ENCODE measurements around the gene LMBRD1.
"Not testable (repeated sequence)": the region's sequence is repeated elsewhere in the genome, so short reads cannot be mapped to it uniquely, and the experiment has no call there.

Gene LMBRD1

GRCh38 chr6:69732640-69733039 lies 64.2 kb downstream of the LMBRD1 start:
- DNase-seq = no peak

DNA sequence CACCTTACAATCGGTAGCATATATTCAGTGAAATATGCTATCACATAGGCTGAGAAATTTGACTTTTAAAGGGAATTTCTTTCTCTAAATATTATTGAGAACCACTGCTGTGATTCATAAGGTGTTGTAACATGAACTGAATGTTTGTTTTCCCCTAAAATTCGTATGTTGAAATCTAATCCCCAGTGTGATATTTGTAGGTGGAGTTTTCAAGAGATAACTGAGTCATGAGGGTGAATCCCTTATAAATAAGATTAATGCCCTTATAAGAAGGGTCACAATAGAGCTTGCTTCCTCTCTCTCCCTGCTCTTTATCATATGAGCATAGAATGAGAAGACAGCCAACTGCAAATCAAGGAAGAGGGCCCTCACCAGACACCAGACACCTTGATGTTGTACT lies 64.8 kb downstream of the LMBRD1 start:
- DNase-seq = no peak

DNA sequence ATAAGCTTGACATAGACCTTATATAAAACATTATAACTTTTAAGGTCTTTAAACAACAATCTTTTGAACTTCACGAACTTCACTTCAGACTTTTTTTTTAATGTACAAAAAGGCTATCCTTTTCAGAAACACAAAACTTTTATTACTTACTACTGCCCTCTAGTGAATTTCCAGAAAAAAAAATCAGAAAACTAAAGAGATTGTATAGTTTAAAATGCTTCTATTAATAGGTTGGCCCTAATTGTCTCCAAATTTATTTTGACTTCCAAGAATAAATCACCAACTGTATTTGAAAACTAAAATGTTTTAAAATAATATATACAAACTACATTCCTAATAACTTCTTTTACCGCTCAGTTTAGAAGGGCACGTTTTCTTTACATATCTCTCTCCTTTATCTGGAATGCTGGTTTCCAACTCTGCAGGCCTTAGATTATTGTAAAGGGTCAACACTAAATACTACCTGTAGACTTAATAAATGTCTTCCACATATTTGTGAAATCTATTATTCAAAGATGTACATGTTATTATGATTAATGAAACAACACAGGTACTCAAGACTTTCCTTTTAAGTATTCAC lies 66.8 kb downstream of the LMBRD1 start:
- DNase-seq = peak; percentile 12

DNA sequence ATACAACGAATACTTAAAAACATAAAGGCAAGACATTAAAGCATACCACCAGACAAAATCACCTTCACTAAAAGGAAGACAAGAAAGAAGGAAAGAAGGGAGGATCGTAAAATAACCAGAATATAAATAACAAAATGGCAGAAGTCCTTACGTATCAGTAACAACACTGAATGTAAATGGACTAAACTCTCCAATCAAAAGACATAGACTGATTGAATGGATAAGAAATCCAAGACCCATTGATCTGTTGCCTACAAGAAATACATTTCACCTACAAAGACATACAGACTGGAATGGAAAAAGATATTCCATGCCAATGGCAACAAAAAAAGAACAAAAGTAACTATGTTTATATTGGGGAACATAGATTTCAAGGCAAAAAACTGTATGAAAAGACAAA lies 74.1 kb downstream of the LMBRD1 start:
- DNase-seq = no peak

DNA sequence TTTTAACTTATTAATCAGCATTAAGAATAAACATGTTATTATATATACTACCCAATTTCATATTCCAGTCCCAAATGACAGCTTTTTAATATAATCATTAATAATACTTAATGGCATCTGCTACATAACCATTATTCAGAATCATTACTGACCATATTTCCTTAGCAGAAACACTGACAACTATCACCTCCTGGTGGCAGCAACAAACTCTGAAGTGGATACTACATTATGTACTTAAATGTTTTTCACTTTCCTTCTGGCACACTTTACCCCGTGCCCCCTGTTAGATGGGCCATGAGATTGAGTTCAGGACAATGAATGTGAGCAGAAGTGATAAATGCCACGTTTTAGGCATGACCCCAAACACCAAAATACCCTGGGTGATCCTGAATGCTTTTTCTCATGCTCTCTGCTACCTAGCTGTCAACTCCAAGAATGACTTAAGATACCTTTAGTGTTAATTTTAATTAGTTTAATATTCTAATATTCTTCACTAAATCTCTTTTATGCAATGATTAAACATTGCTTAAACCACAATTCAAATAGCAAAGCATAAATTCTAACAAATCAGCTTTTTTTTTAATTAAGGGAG lies 77.1 kb downstream of the LMBRD1 start:
- DNase-seq = peak; percentile 38

- DNase-seq = no peak
These were observed 90.1 kb downstream of the LMBRD1 start for GRCh38 chr6:69706724-69707123.

GRCh38 chr6:69705954-69706353 lies 90.9 kb downstream of the LMBRD1 start:
- no peak for DNase-seq

GRCh38 chr6:69704916-69705315 lies 91.9 kb downstream of the LMBRD1 start:
- no peak for DNase-seq

- DNase-seq = no peak
These were observed 97.2 kb downstream of the LMBRD1 start for GRCh38 chr6:69699655-69700054.

- no peak for DNase-seq
These were observed 100.5 kb downstream of the LMBRD1 start for GRCh38 chr6:69696273-69696672.

- no peak for DNase-seq
These were observed 103.0 kb downstream of the LMBRD1 start for GRCh38 chr6:69693762-69694161.

DNA sequence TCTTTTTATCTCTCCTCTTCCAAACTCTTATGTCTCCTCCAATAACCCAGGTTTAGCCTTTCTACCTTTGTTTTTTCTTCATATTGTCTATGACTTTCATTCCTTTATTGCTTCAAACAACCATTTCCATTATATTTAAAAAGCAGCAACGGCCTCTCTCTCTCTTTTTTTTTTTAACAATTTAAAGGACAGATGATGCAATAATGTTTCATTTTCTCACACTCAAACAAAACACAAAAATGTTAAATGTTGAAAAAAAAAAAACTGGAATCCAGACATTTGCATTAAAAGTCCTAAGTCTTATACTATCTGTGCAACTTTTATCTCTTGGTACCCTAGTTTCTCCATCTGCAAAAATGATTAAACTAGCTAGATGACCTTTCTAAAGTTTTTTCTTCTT lies 105.8 kb downstream of the LMBRD1 start:
- no peak for DNase-seq

DNA sequence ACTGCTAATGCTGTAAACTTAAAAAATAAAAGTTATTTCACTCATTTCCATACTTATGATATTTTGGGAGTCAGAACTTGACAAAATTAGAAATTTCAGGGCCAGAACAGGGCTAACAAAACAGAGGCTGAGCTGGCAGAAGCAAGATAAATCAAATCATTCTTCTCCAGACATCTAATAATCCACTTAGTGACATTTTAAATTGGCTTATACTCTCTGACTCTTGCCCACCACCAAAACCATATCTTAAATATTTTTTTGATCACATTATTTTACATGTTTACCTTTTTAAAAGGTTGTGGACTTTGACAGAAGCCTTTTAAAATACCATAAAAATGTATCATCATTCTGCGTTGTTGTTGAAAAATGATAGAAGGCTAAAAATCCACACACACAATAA lies 116.5 kb downstream of the LMBRD1 start:
- DNase-seq = no peak

DNA sequence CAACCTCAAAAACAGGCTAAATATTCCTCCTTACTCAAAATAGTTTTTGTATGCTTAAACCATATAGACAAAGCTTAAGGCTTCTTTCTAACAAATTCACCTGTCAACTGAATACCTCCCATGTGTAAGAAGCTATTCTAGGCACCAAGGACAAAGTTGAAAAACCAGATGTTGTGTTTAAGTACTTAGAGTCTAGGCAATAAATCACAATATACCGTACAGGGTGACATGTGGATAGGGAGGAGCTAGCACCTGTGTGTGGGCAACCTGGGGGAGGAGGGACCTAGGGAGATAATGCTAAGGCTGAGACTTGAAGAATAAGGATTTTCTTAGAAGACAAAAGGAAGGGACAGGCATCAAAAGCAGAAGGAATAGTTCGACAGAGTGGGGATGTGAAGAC lies 123.5 kb downstream of the LMBRD1 start:
- DNase-seq = no peak

- DNase-seq = no peak
These were observed 127.9 kb downstream of the LMBRD1 start for GRCh38 chr6:69668916-69669315.

DNA sequence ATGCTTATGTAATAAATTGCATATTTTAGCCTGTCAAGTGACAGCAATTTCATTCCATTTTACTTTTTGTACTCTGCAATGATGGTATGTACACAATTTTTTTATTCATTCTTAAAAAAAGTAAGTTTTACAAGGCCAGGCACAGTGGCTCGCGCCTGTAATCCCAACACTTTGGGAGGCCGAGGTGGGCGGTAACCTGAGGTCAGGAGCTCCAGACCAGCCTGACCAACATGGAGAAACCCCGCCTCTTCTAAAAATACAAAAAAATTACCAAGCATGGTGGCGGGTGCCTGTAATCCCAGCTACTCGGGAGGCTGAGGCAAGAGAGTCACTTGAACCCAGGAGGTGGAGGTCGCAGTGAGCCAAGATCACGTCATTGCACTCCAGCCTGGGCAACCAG lies 130.0 kb downstream of the LMBRD1 start:
- not testable (repeated sequence) for DNase-seq

DNA sequence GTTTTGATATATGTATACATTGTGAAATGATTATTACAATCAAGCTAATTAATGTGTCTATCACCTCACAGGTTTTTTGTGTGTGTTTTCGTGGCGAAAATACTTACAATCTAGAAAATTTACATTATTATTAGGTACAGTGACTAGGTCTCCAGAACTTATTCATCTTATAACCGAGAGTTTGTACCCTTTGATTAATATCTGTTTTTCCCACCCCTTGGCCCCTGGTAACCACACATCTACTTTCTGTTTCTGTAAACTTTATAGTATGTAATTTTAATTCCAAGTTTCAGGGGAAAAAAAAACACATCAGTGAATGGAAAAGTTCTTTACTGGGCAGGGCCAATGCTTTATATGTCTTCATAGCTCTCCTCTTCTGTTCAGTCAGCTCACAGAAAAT lies 131.4 kb downstream of the LMBRD1 start:
- no peak for DNase-seq

- DNase-seq = no peak
These were observed 132.3 kb downstream of the LMBRD1 start for GRCh38 chr6:69664551-69664950.

DNA sequence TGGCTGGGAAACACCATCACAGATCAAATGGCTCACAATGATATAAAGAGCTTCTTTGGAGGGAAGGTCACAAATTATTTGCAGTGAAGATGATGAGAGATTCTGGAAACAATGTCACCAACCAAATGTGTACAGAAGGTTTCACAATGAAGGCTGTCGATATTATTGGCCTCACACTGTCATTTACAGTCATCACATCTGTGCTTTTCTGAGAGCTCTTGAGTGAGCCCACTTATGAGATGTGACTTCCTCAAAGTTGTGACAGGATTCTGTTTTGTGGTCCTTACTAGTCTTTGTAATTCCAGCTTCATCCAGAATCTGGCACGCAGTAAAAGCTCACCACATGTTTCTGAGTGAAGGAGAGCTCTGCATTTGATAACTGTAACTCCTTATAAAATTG lies 133.6 kb downstream of the LMBRD1 start:
- DNase-seq = no peak

DNA sequence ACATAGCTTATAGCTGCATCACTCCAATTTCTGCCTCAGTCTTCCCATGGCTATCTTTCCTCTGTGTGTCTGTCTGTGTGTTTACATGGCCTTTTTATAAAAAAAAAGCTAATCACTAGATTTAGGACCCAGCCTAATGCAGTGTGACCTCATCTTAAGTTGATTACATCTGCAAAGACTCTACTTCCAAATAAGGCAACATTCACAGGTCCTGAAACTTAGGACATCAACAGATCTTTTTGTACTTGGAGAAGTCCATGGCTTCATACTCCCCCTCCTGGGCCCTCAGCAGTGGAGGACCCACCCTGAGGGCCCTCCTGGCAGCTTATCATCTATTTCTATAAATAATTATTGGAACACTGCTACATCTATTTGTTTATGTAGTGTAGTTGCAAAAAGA lies 146.1 kb downstream of the LMBRD1 start:
- no peak for DNase-seq

- DNase-seq = no peak
These were observed 149.1 kb downstream of the LMBRD1 start for GRCh38 chr6:69647726-69648125.

GRCh38 chr6:69643688-69644087 lies 153.1 kb downstream of the LMBRD1 start:
- DNase-seq = no peak

DNA sequence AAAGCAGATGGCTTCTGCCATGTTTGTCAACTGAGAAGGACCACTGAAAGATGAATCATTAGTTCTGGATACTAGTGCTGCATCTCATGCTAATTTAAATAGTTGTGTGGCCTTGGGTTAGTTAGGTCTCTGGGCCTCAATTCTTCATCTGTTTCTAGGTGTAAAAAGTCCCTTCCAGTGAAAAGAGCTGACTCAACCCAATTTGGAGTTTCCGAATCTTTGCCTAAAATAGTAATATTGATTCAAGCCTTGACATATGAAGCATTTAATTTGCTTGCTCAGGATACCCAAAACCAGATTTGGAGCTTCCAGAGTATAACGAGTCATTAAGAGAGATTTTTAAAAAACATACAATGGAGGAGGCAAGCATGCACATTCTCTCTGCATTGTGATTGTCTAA lies 163.9 kb downstream of the LMBRD1 start:
- DNase-seq = no peak

- DNase-seq = no peak
These were observed 165.1 kb downstream of the LMBRD1 start for GRCh38 chr6:69631552-69632346.

DNA sequence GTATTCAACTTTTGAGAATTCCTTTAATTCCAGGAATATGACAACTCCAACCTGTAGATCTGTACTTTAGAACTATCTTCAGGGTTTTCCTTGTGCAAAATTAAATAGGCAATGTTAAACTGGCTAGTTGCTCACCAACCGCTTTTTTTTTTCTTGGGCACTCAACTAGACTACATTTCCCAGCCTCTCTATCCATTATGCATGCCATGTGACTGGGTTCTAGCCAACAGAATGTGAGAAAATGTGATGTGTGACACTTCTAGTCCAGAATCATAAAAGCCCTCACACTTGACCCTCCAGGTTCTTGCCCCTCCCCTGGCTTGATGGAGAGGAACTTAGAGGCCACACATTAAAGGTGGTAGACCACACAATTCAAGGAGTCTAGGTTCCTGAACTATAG lies 166.0 kb downstream of the LMBRD1 start:
- DNase-seq = no peak

Data from DMS 273 treated with DMSO at 0.1 percent for 48 hours (cell line).